ENCODE data around the gene HSD11B1.

HSD11B1 gene

GRCh38 chr1:209704584-209704983, at the start of gene HSD11B1:
TSS of gene HSD11B1 (plus strand) at chr1:209704846. CDS start at chr1:209704943, 97 bp downstream.
- no peak for DNase-seq (ENCODE audit: low read depth)

GRCh38 chr1:209655411-209656231, 49.0 kb upstream of the HSD11B1 start:
- DNase-seq (ENCODE audit: low read depth): no peak

GRCh38 chr1:209657140-209657879, 47.3 kb upstream of the HSD11B1 start:
- no peak for DNase-seq (ENCODE audit: low read depth)

DNA sequence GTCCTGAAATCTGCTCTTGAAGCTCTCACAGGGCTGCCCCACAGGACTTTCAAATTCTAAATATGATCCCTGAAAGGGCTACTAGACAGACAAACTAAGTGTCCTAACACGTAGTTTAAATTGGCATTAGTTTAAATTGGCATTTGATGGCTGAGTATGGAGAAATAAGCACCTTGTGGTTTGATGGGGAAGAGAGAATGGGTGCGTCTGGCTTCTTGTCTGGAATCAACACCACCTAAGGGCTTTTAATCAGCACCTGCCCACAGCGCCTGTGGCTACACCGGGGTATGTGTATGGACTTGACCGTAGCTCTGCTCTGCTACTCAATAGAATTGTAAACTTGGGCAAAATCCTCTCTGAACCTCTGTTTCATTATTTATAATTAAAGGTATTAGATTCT, 46.7 kb upstream of the HSD11B1 start:
- DNase-seq (ENCODE audit: low read depth): no peak

- no peak for DNase-seq (ENCODE audit: low read depth)
Measured at GRCh38 chr1:209659909-209660308, 44.7 kb upstream of the HSD11B1 start.

- DNase-seq (ENCODE audit: low read depth): no peak
Measured at GRCh38 chr1:209661071-209661470, 43.6 kb upstream of the HSD11B1 start.

DNA sequence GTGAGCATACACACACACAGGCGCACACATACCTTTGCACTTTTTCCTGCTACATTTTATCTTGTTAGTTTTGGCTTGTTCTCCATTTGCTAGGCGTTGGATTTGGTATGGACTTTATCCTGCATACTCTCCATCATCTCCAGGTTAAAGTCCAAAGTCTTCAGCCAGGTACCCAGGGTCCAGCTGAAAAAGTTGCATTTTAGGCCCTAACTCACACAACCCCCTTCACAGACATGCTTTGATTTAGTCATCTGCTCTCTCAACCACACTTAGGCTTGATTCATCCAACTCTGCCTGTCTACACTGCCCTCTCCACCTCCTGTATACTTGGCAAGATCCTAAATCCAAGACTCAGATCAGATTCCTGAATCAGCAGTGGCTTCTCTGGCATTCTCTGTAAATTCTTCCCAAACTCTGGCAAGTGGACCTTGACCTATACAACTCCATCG, 41.7 kb upstream of the HSD11B1 start:
- DNase-seq (ENCODE audit: low read depth): no peak

GRCh38 chr1:209667103-209667502, 37.5 kb upstream of the HSD11B1 start:
- no peak for DNase-seq (ENCODE audit: low read depth)

DNA sequence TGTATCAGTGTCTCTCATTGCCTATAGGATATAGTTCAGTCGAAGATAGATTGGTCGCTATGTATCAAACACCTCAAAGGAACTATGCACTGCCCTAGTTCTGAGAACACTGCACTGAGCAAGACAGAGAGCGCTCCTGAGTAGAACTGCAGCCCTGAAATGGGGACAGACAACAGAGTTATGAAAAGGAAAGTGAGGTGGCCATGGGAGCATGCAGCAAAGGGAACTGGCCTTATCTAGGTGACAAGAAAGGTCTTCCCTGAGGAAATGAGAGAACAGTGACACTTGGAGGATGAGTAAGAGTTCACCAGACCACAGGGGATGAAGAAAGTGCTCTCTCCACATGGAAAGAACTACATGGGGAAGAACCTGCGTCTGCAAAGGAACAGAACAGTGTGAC, 36.9 kb upstream of the HSD11B1 start:
- no peak for DNase-seq (ENCODE audit: low read depth)

- no peak for DNase-seq (ENCODE audit: low read depth)
Measured at GRCh38 chr1:209670441-209671082, 34.1 kb upstream of the HSD11B1 start.

GRCh38 chr1:209672705-209673630, 31.7 kb upstream of the HSD11B1 start:
- DNase-seq (ENCODE audit: low read depth): no peak

- no peak for DNase-seq (ENCODE audit: low read depth)
Measured at GRCh38 chr1:209673631-209674417, 30.8 kb upstream of the HSD11B1 start.

- DNase-seq (ENCODE audit: low read depth): no peak
Measured at GRCh38 chr1:209674957-209675564, 29.6 kb upstream of the HSD11B1 start, which contains the start of gene G0S2. TSS of gene G0S2 (plus strand) at chr1:209675412. CDS start at chr1:209675685, 273 bp downstream.

DNA sequence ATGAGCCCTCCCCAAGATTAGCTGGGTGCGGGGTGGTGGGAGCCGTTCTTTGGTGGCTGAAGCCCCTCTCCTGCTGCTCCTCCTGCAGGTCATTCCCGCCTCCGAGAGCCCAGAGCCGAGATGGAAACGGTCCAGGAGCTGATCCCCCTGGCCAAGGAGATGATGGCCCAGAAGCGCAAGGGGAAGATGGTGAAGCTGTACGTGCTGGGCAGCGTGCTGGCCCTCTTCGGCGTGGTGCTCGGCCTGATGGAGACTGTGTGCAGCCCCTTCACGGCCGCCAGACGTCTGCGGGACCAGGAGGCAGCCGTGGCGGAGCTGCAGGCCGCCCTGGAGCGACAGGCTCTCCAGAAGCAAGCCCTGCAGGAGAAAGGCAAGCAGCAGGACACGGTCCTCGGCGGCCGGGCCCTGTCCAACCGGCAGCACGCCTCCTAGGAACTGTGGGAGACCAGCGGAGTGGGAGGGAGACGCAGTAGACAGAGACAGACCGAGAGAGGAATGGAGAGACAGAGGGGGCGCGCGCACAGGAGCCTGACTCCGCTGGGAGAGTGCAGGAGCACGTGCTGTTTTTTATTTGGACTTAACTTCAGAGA, 29.0 kb upstream of the HSD11B1 start:
- DNase-seq (ENCODE audit: low read depth): no peak

DNA sequence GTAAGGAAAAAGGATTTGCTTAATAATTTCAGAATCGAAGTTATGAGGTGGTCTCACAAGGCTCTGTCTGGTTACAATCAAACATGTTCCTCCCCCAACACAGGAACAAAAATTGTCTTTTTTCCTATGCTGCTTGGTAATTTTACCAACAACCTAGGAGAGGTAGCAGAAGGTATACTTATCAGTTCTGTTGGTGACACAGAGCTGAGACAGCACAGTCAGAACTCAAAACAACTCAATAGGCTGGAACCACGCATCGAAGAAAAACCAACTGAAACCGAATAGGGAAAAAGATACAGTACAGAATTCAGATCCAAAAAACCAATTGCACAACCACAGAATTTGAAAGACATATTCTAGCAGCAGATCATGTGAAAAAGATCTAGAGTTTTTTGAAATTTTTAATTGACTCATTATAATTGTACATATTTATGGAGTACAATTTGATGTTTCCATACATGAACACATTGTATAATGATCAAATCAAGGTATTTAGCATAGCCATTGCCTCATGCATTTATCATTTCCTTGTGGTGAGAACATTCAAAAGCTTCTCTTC, 25.6 kb upstream of the HSD11B1 start:
- no peak for DNase-seq (ENCODE audit: low read depth)

- no peak for DNase-seq (ENCODE audit: low read depth)
Measured at GRCh38 chr1:209685821-209686220, 18.8 kb upstream of the HSD11B1 start.

GRCh38 chr1:209686322-209686721, 18.3 kb upstream of the HSD11B1 start:
- DNase-seq (ENCODE audit: low read depth): no peak

- DNase-seq (ENCODE audit: low read depth): no peak
Measured at GRCh38 chr1:209688746-209689234, 15.9 kb upstream of the HSD11B1 start.

- no peak for DNase-seq (ENCODE audit: low read depth)
Measured at GRCh38 chr1:209689477-209689876, 15.2 kb upstream of the HSD11B1 start.
